H1 (cell line): ENCODE data around the gene CDH2. TPM values are rescaled to one million over a fixed set of nuclear protein-coding genes. Genes with fewer than 3 reads are reported as not detected.

ENCODE experiments used
- EP300 ChIP-seq, 2 experiments: IDR thresholded peaks; 1 replicate in 1 of 2; 2 replicates in 1 of 2; pipeline ENCODE4 v1.6.1; 2011 to 2012; ENCODE audit warnings: low read depth in 2 of 2, low read length in 2 of 2, mild to moderate bottlenecking in 2 of 2, borderline replicate concordance in 1 of 2, inconsistent platforms in 1 of 2, moderate library complexity in 1 of 2
- polyA plus RNA-seq, 7 experiments: library from polyadenylated mRNA; depleted of rRNA in 3 of 7; stranded (reverse) in 5 of 7; unstranded in 2 of 7; fragments of >200 nt in 5 of 7; fragments of 200-250 nt in 2 of 7; gene quantifications; 1 replicate in 5 of 7; 2 replicates in 1 of 7; 4 replicates in 1 of 7; pipeline versions ENCODE4 v1.2.1 to v1.2.3, GENCODE V29; 2011 to 2013; ENCODE audit warnings: missing spikeins in 2 of 7, mixed read lengths in 2 of 7
- total RNA-seq: library from RNA; stranded (reverse); fragmentation: NEBNext Ultra II Directional; extraction: Animal tissue kit (Norgen Biotek cat#: 25700); gene quantifications from 2 replicates; pipeline ENCODE4 v1.2.1, GENCODE V29; 2021
- TF ChIP-seq, protein P1 (sequence below), 3 experiments: IDR thresholded peaks; 1 replicate in 2 of 3; 2 replicates in 1 of 3; pipeline versions ENCODE4 v1.5.1 to v1.6.1; 2011; ENCODE audit warnings: low read length in 3 of 3, mild to moderate bottlenecking in 3 of 3, inconsistent platforms in 2 of 3, low read depth in 1 of 3, moderate library complexity in 1 of 3; ENCODE audit not compliant: insufficient read depth in 1 of 3; ENCODE audit errors: control extremely low read depth in 1 of 3

Gene CDH2
- total and polyA plus RNA-seq, 2 of the 8 experiments (the other 6 are each of a cell fraction or from before 2014, with no cell fraction given): 15.0 to 56.5 TPM

- TF ChIP-seq, protein P1, sequence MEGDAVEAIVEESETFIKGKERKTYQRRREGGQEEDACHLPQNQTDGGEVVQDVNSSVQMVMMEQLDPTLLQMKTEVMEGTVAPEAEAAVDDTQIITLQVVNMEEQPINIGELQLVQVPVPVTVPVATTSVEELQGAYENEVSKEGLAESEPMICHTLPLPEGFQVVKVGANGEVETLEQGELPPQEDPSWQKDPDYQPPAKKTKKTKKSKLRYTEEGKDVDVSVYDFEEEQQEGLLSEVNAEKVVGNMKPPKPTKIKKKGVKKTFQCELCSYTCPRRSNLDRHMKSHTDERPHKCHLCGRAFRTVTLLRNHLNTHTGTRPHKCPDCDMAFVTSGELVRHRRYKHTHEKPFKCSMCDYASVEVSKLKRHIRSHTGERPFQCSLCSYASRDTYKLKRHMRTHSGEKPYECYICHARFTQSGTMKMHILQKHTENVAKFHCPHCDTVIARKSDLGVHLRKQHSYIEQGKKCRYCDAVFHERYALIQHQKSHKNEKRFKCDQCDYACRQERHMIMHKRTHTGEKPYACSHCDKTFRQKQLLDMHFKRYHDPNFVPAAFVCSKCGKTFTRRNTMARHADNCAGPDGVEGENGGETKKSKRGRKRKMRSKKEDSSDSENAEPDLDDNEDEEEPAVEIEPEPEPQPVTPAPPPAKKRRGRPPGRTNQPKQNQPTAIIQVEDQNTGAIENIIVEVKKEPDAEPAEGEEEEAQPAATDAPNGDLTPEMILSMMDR (IDR thresholded peaks at IDR 0.05; ENCODE audit: control extremely low read depth in 1 of 3, insufficient read depth in 1 of 3, low read depth in 1 of 3, low read length in 3 of 3): no peak
- TF ChIP-seq EP300 (IDR thresholded peaks at IDR 0.05; ENCODE audit: borderline replicate concordance in 1 of 2, low read depth in 2 of 2, low read length in 2 of 2): no peak
- TF ChIP-seq, all 59 proteins: peak for 0
These were observed 108.7 kb downstream of the CDH2 start (continued) for GRCh38 chr18:28068207-28068606.
